ENCODE results near the gene PNMA8C.

DNA sequence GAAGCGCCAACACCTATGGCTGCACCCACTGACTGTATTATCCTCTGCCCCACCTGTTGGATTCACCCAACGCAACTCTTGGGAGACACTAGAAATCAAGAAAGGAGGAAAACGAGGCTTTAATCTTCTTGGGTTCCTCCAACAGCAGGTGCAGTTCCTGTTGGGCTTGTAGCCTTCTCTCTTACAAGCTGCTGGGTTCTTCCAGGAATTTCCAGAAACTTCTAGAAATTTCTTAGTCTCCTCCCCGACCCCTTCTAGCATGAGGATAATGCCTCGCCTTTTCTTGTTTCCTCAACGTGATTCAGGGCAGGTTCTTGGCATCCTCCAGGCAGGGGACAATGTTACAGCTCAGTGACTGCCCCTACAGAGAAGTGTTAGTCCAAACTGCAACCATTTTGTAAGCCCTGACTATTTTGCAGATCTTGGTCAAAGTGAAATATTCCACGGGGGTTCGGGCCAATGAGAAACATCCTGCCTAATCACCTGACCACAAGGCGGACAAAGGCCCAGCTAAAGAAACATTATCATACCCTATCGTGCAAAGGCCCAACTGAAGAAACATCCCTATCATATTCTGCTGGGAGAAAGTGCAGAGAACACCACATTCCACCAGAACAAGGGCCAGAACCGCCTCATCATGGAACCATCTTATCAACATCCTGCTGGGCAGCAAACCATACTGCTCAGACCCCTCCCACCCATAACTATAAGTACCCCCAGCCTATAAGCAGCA is 43.2 kb upstream of the PNMA8C start:
- TF ChIP-seq, protein P1, sequence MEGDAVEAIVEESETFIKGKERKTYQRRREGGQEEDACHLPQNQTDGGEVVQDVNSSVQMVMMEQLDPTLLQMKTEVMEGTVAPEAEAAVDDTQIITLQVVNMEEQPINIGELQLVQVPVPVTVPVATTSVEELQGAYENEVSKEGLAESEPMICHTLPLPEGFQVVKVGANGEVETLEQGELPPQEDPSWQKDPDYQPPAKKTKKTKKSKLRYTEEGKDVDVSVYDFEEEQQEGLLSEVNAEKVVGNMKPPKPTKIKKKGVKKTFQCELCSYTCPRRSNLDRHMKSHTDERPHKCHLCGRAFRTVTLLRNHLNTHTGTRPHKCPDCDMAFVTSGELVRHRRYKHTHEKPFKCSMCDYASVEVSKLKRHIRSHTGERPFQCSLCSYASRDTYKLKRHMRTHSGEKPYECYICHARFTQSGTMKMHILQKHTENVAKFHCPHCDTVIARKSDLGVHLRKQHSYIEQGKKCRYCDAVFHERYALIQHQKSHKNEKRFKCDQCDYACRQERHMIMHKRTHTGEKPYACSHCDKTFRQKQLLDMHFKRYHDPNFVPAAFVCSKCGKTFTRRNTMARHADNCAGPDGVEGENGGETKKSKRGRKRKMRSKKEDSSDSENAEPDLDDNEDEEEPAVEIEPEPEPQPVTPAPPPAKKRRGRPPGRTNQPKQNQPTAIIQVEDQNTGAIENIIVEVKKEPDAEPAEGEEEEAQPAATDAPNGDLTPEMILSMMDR (IDR thresholded peaks at IDR 0.05), result no peak
- TF ChIP-seq EP300 (IDR thresholded peaks at IDR 0.05), result no peak
- TF ChIP-seq POLR2AphosphoS5 (IDR thresholded peaks at IDR 0.05), result no peak
- TF ChIP-seq POLR2A (IDR thresholded peaks at IDR 0.05), result no peak
